GM21619 (cell line): Measurements from ENCODE around the gene HPS6.

Source experiments
- ATAC-seq: cut with Tn5 transposase; IDR thresholded peaks from one replicate; pipeline ENCODE4 v1.9.1; 2021; ENCODE audit not compliant: unreplicated experiment

Gene HPS6

GRCh38 chr10:102068216-102068615 lies 3.1 kb downstream of the HPS6 start:
- no peak for ATAC-seq

DNA sequence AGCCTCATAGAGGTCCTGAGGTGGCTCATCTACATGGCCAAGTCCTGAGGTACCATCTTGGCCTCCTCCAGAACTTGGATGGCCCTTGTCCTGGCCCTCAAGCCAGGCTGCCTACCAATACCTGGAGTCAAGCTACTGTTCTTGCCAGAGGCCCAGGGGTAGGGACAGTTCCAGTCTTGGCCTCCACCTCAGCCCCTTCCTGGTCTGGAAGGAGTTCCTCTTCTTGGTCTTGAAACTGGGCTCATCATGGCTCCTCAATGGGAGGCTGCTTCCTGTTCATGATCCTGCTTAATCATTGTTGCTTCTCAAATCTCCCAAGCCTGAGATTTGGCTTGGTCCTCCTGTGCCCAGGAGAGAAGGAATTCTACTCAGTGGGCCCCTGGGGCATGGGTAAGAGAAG lies 3.9 kb downstream of the HPS6 start:
- no peak for ATAC-seq

DNA sequence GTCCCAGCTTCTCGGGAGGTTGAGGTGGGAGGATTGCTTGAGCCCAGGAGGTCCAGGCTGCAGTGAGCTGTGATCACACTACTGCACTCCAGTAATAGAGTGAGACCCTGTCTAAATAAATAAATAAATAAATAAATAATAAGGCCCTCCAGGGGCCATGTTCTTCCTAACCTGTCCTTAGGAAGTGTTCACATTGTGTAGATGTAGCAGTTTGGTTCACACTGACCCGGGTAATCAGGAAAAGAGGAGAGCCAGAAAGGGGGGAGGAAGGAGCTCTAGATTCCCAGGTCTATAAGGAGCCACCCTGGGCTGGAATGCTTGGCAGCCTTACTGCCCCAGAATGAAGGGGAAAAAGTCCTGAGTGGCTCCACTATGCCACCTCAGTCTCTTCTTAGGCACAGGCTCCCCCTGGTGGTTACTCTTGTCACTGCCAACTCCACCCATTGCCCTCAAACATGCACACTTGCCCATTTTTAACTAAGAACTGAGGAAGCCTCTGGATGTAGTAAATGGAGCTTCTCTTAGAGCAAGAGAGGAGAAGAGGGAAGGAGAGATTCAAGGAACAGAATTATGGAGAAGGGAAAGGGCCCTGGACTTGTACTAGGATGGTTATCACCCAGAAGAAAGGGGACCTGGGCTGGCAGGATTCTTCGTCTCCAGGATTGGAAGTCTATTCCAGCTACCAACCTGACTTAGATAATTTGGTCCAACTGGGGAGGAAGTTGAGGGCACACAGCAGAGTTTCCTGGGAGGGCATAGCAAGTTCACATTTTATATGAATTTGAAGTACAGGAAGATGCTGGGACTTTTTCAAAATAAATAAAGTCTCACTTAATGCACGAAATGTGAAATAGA lies 7.8 kb downstream of the HPS6 start:
- ATAC-seq: no peak

DNA sequence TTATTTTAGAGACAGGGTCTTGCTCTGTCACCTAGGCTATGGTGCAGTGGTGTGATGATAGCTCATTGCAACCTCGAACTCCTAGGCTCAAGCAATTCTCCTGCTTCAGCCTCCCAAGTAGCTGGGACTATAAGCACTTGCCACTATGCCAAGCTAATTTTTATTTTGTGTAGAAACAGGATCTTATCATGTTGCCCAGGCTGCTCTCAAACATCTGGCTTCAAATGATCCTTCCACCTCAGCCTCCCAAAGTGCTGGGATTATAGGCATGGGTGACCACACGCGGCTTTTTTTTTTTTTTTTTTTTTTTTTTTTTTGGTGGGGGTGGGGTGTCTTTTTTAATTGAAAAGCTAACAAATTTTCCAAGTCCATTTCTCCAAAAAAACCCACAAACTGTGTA lies 18.4 kb downstream of the HPS6 start:
- no peak for ATAC-seq

GRCh38 chr10:102085336-102085735 lies 20.2 kb downstream of the HPS6 start:
- ATAC-seq: no peak

DNA sequence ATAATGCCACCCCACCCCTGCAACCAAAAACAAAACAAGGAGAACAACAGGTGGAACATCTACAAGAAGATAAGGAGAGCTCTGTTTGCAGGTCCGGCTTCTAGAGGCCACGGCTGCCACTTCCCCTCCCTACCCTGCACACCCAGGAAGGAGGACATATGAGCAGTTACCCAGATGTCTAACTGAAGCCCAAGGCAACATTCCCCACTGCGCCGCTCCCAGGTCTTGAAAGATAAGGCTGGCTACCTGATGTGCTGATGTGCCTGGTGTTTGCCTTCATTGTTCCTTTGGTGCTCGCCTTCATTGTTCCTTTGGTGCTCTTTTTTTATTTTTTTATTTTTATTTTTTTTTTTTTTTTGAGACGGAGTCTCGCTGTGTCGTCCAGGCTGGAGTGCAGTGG lies 21.0 kb downstream of the HPS6 start:
- ATAC-seq: no peak

- no peak for ATAC-seq
Measured at GRCh38 chr10:102090772-102091171, 25.6 kb downstream of the HPS6 start.

- no peak for ATAC-seq
Measured at GRCh38 chr10:102096449-102096848, 31.3 kb downstream of the HPS6 start.

- no peak for ATAC-seq
Measured at GRCh38 chr10:102101152-102101551, 36.0 kb downstream of the HPS6 start.

DNA sequence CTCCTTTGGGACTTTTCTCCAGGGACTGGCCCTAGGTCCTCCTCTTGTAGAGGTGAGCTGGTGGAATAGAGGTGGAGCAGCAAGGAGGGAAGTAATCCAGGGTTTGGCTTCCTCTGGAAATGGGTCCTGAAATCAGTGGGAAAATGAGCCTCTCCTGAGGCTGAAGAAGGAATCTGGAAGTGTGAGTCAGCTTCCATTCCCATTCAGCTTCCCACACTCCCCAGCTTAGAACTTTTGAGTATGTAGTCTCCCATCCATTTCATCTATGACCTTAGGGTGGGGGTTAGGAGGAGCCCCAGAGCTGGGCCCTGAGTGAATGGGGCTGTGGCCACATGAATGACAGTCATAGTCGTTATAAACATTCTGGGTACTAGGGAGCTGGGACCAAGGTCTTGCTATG lies 37.3 kb downstream of the HPS6 start:
- ATAC-seq: no peak

- no peak for ATAC-seq
Measured at GRCh38 chr10:102106998-102107397, 41.8 kb downstream of the HPS6 start.

DNA sequence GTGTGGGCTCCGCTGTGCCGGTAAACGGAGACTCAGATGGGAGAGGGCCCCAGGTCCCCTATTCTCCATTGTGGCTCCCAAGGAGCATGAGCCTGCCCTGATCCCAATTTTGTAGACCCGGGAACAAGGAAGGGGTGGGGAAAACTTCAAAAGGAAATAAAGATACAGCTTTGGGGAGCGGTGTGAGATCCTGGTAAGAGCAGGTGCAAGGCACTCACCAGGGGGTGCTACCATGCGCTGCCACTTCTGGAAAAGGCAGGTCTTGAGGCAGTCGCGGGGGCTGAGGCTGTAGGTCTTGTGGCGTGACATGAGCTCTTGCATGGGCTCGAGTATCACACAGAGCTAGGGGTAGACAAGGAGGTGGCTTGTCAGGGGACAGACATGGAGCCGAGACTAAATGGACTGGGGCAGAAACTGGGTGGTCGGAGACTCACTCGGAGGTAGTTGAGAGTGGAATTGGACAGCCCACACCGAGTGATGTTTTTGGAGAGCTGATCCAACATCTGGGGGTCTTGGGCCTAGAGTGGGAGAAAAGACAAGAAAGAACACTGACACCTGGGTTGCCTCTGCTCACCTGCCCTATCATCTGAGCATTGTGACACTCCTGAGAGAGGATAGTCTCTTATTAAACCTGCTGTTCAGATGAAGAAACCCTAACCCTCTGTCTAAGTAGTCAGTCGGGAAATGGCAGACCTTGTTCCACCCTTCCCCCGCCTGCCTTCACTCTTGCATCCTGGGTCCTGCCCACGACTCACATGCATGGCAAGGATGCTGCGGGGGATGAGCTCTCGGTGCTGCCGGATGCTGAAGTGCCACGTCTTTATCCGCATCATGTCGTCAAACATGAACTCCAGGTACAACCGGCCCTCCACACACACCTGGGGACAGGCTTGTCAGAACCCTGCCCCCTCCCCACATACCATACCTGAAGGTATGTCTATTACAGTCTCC lies 44.3 kb downstream of the HPS6 start:
- ATAC-seq: no peak

DNA sequence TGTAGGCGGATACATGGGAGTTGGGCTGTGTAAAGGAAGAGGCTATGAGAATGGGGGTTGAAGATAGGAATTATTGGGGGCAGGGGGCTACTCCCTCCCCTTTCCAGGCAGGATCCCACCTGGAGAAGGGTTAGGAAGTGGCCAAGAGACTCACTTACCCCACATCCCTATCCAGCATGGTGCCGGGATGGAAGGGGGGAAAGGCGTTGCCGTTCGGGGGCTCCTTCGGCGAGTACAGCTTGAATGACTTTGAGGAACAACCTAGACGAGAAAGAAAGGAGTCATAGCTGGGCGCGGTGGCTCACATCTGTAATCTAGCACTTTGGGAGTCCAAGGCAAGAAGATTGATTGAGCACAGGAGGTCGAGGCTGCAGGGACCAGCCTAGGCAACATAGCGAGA lies 46.1 kb downstream of the HPS6 start:
- ATAC-seq: no peak

DNA sequence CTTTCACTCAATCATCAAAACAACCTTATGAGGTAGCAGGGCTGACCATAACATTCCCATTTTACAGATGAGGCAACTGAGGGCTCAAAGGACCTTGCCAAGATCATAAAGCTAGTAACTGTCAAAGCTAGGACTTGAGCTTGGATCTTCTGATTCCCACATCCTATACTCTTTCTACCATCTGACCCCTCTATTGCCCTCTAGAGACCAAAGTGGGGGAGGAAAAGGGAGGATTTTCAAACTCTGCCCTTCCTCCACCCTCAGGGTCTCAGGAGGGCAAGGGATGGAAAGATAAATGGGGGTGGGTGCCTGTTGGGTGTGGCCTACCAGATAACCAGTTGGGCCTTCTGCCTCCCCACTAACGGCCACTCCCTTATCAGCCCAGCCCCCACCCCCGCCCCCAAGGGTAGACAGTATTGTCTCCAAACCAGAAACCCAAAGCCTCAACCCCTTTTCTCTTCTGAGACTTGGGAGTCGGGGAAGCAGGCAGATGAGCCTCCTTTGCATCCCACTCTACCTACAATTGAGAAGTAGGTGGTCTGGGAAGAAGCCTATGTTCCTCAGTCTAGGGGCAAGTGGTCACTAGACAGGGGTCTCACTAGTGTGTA lies 47.2 kb downstream of the HPS6 start:
- no peak for ATAC-seq

DNA sequence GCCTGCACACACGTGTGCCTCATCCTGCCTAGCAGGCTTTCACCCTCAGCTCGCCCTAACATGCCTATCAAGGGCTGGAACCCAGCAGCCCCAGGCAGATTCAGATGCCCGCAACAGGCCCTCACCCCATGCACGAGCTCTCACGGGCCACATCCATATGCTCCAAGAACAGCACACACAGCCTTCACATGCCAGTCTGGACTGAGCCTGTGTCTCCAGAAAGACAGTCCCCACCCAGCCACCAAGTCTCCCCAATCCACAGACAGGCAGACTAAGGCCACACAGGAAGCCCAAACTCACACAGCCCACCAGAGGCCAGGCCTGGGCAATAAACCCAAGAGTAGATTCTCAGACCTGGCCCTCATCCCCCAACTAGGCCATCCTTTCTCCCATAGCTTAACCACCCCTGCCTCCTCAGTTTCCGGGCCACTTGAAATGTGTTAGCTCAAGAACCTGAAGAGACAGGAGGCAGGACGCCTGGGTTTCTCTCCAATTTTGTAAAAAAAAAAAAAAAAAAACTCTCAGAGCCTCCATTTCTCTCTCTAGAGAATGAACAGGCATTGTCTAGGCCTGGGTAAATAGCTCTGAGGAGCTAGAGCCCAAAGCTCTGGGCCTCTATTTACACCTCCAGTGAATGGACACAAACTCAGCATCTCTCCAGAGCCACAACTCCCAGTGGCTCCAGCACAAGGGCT lies 48.3 kb downstream of the HPS6 start:
- no peak for ATAC-seq

DNA sequence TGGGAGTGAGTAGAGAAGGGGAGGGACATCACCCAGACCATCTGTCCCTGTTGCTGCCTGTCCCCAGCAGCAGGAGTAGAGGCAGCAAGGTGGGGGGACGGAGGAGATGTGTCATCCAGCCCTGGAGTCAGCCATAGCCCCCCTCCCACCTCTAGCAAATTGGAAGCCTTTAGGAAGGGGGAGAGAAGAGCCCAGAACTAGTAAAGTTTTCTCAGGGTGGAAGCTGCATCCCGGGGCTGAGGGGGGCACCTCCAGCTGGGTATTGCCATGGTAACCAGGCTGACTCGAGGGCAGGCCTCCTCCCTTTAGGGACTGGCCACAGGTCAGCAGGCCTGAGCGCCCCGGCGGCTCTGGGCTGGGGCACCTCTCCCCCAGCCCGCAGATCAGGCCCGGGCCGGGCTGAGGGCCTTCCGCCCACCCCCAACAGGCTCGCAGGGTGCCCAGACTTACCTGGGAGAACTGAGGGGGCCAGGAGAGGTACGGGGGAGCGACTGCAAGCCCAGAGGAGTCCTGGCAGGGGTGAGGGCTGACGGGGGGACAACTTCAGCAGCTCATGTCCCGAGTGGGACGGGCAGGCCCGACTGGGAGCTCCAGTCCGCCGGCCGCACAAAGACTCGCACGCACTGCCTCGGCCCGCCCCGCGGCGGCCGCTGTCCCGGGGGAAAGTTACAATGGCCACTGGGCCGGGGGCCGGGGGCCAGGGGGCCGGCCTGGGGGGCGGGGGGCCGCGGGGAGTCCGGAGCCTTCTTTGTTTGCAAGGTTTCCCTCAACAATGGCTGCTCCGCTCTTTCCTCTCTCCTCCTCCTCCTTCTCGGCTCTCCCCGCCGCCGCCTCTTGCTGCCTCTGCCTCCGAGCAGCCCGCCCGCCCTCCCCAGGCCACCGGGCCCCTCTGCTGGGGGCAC lies 49.1 kb downstream of the HPS6 start:
- no peak for ATAC-seq

- peak; percentile 59 for ATAC-seq
Measured at GRCh38 chr10:102114861-102115618, 49.9 kb downstream of the HPS6 start.

GRCh38 chr10:102115775-102116174 lies 50.6 kb downstream of the HPS6 start:
- ATAC-seq: no peak

GRCh38 chr10:102116656-102117055 lies 51.5 kb downstream of the HPS6 start:
- no peak for ATAC-seq
